ENCODE results near the gene SORL1. TPM values are rescaled to one million over a fixed set of nuclear protein-coding genes. Genes with fewer than 3 reads are reported as not detected.

Gene SORL1
- total and polyA plus RNA-seq, 9 of the 15 experiments (the other 6 are each of a cell fraction or from before 2014, with no cell fraction given), result 0.01 to 0.66 TPM; not detected in 7

DNA sequence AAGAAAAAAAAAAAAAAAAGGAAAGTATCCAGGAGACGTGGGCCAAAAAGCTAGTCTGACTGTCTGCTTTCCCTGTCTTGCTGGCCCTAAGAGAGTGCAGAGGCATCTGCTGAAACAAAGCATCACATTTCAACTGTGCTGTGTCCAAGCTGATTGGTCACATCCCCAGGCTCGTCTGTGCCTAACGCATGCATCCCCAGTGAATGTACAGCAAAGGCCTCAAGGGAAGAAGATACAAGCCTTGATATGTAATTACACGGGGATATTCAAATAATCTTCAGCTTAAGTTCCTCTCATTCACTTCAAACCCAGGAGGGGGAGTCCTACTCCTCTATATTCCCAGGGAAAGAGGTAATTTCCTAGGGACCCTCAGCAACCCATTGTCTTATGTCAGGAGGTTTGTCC, 5.4 kb upstream of the SORL1 start:
- Histone ChIP-seq H3K79me2 (ENCODE audit: control insufficient read depth, insufficient read depth, low read length) (no peaks in the 10 kb centered on the region), H3K27me3 (ENCODE audit: control insufficient read depth in 2 of 2, insufficient read depth in 2 of 2, low read length in 2 of 2) (peaks cover 6 to 16% of the 10 kb centered on the region in 2 experiments; a peak in 3 of 5 replicates), H3K9me1 (ENCODE audit: control insufficient read depth, insufficient read depth, low read length) (no peaks in the 10 kb centered on the region), H3K9ac (ENCODE audit: insufficient read depth in 1 of 2, low read depth in 2 of 2, low read length in 2 of 2) (no peak overlapping the region), H2AFZ (ENCODE audit: low read depth, low read length) (no peak overlapping the region), H3K4me3 (no peak overlapping the region), H4K20me1 (replicated peaks; ENCODE audit: control insufficient read depth, insufficient read depth, low read length) (no peaks in the 10 kb centered on the region), H3K27ac (ENCODE audit: extremely low read depth, low read depth, low read length) (no peak overlapping the region), H3K9me3 (replicated peaks; ENCODE audit: control insufficient read depth, insufficient read depth, low read depth, low read length) (no peaks in the 10 kb centered on the region), H3K4me2 (ENCODE audit: insufficient read depth, low read length) (no peak overlapping the region), H3K36me3 (ENCODE audit: control insufficient read depth, insufficient read depth, low read length) (no peaks in the 10 kb centered on the region), H3K4me1 (replicated peaks in 1 of 2; ENCODE audit: control insufficient read depth in 2 of 2, insufficient read depth in 2 of 2, low read length in 2 of 2) (peaks cover 0 to under 1% of the 10 kb centered on the region in 2 experiments; a peak in 2 of 5 replicates)
- FAIRE-seq (no peak), ATAC-seq (no peak), DNase-seq (ENCODE audit: extremely low read depth in 1 of 4, low spot score in 3 of 4) (no peak)
- 0% methylated on average over 3 of the region's 4 CpGs for WGBS (ENCODE audit: insufficient coverage, low coverage, missing lambda C conversion rate)
- CTCF ChIA-PET (ENCODE audit: low intra/inter-chr PET ratio), result no interaction called here
- no TSS peak for BruUV-seq (replicated peaks)
- intact Hi-C loops (cut with micrococcal nuclease) (no loop called here), in situ Hi-C loops (cut with MboI) (no loop called here)
- POLR2A ChIA-PET, result no interaction called here
- TF ChIP-seq JUN (IDR thresholded peaks at IDR 0.05; ENCODE audit: borderline replicate concordance, low read depth, low read length) (no peak), JUN (CRISPR knock-in tag; IDR thresholded peaks at IDR 0.05; ENCODE audit: borderline replicate concordance) (no peak), NR1H2 (CRISPR knock-in tag; IDR thresholded peaks at IDR 0.05) (no peak), ZNF76 (CRISPR knock-in tag; IDR thresholded peaks at IDR 0.05; ENCODE audit: borderline replicate concordance) (no peak), HMG20A (CRISPR knock-in tag; conservative IDR thresholded peaks at IDR 0.05) (no peak), KLF1 (tag; IDR thresholded peaks at IDR 0.05) (no peak), CBX3 (IDR thresholded peaks at IDR 0.05; ENCODE audit: borderline replicate concordance in 1 of 2, low read length in 2 of 2) (no peak), RBFOX2 (IDR thresholded peaks at IDR 0.05; ENCODE audit: low read depth, low read length) (no peak)
- TF ChIP-seq, protein P1, sequence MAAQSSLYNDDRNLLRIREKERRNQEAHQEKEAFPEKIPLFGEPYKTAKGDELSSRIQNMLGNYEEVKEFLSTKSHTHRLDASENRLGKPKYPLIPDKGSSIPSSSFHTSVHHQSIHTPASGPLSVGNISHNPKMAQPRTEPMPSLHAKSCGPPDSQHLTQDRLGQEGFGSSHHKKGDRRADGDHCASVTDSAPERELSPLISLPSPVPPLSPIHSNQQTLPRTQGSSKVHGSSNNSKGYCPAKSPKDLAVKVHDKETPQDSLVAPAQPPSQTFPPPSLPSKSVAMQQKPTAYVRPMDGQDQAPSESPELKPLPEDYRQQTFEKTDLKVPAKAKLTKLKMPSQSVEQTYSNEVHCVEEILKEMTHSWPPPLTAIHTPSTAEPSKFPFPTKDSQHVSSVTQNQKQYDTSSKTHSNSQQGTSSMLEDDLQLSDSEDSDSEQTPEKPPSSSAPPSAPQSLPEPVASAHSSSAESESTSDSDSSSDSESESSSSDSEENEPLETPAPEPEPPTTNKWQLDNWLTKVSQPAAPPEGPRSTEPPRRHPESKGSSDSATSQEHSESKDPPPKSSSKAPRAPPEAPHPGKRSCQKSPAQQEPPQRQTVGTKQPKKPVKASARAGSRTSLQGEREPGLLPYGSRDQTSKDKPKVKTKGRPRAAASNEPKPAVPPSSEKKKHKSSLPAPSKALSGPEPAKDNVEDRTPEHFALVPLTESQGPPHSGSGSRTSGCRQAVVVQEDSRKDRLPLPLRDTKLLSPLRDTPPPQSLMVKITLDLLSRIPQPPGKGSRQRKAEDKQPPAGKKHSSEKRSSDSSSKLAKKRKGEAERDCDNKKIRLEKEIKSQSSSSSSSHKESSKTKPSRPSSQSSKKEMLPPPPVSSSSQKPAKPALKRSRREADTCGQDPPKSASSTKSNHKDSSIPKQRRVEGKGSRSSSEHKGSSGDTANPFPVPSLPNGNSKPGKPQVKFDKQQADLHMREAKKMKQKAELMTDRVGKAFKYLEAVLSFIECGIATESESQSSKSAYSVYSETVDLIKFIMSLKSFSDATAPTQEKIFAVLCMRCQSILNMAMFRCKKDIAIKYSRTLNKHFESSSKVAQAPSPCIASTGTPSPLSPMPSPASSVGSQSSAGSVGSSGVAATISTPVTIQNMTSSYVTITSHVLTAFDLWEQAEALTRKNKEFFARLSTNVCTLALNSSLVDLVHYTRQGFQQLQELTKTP (IDR thresholded peaks at IDR 0.05; ENCODE audit: low read depth in 1 of 2, partially characterized antibody in 2 of 2), result no peak
- TF ChIP-seq, protein P2, sequence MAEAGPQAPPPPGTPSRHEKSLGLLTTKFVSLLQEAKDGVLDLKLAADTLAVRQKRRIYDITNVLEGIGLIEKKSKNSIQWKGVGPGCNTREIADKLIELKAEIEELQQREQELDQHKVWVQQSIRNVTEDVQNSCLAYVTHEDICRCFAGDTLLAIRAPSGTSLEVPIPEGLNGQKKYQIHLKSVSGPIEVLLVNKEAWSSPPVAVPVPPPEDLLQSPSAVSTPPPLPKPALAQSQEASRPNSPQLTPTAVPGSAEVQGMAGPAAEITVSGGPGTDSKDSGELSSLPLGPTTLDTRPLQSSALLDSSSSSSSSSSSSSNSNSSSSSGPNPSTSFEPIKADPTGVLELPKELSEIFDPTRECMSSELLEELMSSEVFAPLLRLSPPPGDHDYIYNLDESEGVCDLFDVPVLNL (CRISPR knock-in tag; IDR thresholded peaks at IDR 0.05; ENCODE audit: low read depth), result no peak
- TF ChIP-seq, protein P3, sequence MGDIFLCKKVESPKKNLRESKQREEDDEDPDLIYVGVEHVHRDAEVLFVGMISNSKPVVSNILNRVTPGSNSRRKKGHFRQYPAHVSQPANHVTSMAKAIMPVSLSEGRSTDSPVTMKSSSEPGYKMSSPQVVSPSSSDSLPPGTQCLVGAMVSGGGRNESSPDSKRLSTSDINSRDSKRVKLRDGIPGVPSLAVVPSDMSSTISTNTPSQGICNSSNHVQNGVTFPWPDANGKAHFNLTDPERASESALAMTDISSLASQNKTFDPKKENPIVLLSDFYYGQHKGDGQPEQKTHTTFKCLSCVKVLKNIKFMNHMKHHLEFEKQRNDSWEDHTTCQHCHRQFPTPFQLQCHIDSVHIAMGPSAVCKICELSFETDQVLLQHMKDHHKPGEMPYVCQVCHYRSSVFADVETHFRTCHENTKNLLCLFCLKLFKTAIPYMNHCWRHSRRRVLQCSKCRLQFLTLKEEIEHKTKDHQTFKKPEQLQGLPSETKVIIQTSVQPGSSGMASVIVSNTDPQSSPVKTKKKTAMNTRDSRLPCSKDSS (IDR thresholded peaks at IDR 0.05; ENCODE audit: low read depth, partially characterized antibody), result no peak
